M059J (cell line): ENCODE data around the gene TNFAIP3. TPM values are rescaled to one million over a fixed set of nuclear protein-coding genes. Genes with fewer than 3 reads are reported as not detected.
A peak's percentile ranks its signal among the peaks of the same experiment; 100 is the strongest.

ENCODE experiments used
- DNase-seq: peaks from one replicate; pipeline ENCODE4 v3.0.0-alpha.2; 2012; ENCODE audit warnings: low read depth
- total RNA-seq: library from RNA; depleted of rRNA; stranded (reverse); fragments of >200 nt; shearing (Covaris generic); gene quantifications from 2 replicates; pipeline ENCODE4 v1.2.3, GENCODE V29; 2014

Gene TNFAIP3
- total RNA-seq, 1 experiment from 2014 or later = 7.7 TPM

DNA sequence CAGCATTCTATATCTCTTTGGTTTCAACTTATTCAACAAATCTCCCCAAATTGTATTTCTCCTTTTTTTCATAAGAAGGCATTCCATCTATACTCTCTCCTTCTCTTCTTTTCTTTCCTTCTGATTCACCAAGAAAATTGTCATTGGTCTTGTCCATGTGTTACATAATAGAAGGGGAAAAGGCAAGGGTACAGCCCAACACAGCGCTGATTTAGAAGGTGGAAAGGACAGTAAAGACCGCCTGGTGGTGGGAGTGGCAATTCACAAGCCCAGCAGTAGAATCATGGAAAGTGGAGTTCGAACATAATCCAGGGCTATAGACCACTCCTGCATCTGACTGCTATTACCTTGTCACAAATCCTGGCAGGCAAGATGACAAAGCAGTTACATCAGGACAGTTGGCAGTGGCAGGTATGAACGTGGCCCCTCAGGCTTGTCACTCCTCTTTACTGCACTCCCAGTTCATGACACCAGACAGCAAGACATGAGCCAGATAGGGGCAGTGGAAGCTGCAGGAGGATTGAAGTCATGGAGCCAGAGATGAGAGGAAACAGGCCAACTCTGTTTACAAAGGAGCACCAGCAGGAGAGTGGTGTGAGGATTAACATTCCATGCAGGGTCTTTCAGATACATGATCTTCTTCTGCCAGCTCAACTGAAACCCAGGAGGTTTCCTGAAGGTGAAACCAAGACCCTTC, 2.1 kb upstream of the TNFAIP3 start:
- DNase-seq = no peak

DNA sequence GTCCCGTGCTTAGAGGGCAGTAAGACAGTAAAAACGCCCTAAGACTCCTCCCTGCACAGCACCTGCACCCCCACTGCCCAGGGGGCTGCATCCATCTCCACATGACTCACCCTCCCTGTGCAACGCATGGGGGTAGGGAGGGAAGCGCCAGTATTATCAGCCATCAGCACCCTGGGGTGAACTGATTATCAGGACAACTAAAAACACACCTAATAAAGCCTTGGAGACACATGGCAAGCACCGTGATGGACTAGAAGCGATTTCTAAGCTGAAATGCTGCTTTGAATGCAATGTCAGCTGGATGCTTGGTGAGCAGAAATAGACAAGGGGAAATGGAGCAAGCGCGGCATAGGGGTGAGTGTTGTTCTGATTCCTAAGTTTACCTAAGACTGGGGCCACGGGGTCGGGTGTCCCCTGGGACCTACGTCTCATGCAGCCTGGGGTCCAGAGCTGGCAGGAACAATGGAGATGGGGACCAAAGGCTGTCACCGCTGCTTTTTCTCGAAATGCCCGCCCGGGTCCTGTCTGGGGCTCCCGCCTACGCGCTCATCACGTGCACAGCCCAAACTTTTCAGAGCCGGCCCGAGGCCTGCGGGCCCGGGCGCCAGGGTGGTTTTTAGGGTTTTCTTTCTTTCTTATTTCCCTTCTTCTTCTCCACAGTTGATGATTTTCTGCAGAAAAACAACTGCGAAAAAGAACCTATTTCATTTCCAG, 702 bp upstream of the TNFAIP3 start:
- no peak for DNase-seq

DNA sequence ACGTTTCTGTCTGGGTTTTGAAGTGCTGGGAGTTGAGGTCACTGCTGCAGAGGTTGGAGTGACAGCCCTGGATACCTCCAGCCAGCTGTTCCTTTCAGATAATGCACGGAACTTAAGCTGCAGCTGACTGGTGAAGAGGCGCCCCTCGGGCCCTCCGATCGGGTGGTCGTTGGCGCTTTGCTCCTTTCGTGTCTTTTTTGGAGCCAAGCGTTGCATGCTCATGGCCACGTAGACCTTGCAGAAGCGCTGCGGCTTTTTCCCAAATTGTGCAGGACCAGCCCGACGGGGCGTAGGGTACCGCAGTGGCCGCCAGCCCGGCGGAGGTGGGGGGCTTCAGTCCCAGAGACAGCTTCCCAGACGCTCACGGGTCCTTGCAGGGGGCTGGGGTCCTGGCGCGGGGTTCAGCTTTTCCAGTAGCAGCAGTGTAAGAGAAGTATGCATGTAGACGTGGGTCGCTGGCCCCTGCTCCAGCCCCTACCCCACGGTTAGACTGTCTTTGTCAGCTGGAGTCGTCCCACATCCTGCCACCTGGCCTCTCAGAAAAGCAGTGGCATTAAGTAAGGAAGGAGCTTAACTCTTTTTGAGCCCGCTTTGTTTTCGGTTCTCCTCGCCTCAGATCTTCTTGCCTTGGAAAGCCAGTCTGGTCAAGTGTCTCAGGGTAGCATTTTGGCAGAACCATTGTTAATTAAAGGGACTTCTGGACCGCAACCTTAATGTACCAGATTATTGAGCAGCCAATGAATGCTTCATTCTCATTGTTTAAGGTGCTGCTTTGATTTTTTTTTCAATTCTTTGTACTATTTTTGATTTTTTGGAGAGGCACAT, 838 bp downstream of the TNFAIP3 start:
- peak; percentile 51 for DNase-seq

DNA sequence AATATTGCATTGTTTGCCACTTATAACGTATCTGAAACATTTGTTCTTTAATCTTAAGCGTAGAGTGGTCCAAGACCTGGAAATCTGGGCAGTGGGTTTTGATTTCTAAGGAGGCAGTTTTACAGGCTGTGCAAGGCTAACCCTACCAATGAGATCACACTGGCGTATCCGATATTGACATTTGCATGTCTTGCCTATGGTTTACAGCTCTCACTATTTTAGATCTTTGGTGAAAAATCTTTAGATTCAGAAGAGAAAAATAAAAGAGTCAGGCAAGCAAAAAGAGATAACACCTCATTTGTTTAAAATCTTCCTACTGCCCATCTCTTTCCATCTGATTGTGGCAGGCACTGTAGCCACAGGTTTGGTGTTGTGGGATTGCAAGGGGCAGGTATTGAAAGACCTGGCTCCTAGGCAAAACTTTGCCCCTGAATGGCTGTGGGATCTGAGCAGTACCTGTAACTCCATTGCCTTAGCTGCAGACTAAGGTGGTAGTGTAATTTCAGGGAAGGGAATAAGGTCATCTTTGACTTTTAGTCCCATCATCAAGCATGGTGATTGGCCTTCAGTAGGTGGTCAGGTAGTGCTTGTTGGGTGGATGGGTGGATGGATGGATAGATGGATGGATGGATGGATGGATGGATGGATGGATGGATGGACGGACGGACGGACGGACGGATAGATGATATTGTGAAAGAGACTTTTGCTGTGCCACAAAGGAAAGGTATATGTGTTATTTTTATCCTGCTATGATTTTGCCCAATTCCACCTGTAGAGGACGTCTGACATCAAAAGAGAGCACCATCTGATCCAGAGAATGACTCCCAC, 1.9 kb downstream of the TNFAIP3 start:
- DNase-seq = peak; percentile 33

DNA sequence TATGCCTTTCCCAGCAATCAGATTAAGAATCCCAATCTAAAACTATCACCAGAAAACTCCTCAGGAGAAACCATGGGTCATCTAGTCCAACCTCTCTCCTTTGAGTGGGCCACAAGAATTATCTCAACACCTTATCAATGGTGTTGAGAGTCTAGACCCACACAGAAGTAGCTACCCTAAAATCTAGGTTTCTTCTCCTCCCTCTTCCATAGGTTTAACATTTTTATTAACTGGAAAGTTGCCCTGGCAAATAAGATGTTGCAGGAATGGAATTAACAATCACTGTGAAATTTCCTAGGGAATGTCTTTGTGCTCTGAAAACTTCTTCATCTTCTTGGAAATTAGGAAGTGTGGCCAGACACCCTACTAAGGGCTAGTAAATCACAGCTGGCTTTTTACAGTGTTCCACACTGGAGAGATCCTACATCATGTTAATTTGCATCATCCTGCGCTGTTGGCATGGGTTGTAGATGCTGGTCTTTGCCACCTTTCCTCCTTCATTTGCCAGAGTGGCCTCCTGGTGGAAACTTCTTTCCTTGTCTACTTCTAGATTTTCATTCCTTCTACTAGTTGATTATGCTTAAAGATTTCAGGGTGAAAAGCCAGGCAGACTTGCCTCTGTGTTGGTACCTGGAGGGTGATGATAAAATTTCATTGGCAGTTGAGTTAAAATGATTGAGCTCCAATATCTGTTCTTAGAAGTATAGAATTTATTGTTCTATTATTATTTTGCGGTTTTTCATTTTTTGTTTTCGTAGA, 2.7 kb downstream of the TNFAIP3 start:
- DNase-seq = no peak

DNA sequence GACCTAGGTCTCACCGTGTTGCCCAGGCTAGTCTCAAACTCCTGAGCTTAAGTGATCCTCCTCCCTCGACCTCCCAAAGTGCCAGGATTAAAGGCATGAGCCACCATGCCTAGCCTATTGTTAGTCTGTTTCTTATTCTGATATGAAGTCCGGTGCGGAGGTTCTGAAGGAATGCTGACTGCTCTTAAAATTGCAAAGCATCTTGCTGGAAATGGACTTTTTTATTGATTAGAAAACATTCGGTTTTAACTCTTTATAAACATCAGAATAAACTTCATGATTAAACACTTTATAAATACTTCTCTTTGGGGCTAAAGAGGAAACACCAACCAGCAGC, 3.2 kb downstream of the TNFAIP3 start:
- no peak for DNase-seq

- DNase-seq = no peak
Observed at GRCh38 chr6:137870744-137871247, 3.7 kb downstream of the TNFAIP3 start.

- no peak for DNase-seq
Observed at GRCh38 chr6:137871291-137871690, 4.2 kb downstream of the TNFAIP3 start.

- DNase-seq = no peak
Observed at GRCh38 chr6:137871831-137872454, 4.9 kb downstream of the TNFAIP3 start.

DNA sequence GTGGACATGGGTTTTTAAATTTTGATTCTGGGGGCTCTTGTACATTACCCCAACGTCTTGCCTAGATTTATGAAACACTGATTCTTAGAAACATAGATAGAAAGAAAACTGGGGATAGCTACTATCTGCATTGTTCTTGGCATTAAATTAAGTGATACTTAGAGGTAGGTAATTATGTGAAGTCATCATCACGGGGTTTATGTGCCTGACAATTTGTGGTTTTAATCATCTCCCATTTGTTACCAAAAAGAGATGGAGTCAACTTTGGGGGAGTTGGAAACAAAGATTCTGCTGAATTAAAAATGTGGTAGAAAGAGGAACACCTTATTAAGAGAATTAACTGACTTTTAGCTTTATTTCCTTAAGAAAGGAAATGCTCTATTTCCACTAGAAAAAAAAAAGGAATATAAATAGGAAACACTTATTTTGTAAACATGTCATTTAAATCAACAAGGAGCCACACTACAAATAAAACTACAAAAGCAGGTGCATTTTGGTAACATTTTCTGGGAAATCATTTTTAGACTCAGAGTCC, 5.6 kb downstream of the TNFAIP3 start:
- DNase-seq = no peak

GRCh38 chr6:137873273-137873762, 6.3 kb downstream of the TNFAIP3 start:
- DNase-seq = peak; percentile 40

DNA sequence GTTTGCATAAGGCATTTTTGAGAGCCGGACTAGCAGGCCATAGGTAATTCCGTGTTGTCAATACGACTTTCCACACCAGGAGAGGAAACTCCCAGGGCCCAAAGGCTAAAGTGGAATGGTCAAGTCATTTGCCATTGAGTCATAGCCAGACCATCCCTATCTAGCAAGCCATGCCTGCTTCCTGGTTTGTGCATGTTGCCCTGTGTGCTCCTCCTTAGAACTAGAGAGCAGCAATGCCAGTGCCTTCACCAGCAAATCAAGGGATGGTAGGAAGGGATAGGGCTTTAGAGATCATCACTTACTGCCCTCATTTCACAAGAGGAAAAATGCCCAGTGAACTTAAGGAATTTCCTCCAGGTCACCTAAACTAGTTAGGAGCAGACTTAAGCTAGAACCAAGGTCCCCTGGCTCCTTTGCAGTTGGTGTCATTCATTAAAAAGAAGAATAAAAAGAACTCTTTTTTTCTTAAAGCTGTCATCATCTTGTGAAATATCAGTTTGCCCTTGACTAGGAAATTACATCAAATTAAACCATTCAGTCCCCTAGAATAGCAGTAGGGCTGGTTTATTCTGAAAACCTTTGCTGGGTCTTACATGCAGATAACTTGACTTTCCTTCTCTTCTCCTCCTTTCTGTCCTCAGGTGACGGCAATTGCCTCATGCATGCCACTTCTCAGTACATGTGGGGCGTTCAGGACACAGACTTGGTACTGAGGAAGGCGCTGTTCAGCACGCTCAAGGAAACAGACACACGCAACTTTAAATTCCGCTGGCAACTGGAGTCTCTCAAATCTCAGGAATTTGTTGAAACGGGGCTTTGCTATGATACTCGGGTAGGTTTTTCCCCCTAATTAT, 7.4 kb downstream of the TNFAIP3 start:
- DNase-seq = no peak

DNA sequence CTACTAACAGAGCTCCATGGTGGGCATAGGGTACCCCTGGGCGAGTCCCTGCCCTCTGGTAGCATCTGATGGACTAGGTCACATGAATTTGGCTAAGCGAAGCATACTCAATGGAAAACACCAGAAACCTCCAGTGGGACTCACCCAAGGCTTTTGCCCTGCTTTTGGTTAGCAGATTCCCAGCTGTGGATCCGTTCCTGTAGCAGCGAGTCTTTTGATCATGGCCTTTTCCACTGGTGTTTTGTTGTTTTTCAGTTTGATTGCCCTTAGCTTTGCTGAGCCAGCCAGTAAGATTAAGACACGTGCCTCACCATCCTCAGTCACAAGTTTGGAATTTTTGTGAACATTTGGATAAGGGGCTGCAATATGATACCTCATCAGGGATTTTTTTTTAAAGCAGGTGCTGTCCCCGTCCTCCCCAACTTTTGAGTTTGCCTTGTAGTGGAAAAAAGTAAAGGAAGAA, 8.0 kb downstream of the TNFAIP3 start:
- no peak for DNase-seq

- DNase-seq = no peak
Observed at GRCh38 chr6:137875606-137876005, 8.5 kb downstream of the TNFAIP3 start.

DNA sequence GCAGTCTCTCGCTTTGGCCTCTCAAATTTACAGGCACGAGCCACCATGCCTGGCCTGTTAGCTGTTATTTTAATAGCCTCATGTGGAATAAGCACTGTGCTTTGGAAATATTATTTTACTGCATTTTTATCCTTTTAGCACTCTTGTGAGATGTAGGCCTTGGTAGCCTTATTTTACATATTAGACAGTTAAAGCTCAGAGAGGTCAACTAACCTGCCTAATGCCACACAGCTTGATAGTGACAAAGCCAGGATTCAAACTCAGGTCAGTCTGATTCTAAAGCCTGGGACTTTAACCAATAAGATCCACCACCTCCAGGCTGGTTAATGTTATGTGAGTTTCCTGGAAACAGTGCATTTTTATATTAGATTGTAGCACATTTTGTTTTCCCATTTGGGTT, 9.5 kb downstream of the TNFAIP3 start:
- DNase-seq = no peak

DNA sequence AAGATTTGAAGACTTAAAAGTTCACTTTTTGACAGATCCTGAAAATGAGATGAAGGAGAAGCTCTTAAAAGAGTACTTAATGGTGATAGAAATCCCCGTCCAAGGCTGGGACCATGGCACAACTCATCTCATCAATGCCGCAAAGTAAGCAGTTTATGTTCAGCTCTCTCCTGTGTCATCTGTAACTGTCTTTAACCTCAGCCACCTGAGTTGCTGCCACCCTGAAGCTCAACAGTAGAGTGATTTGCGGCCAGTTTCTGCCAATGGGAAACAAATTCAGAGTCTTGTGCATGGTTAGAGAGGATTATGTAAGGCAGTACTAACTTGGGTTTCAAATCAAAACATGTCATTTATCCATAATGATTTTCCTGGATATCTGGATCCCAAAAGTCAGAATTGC, 10.1 kb downstream of the TNFAIP3 start:
- DNase-seq = no peak

DNA sequence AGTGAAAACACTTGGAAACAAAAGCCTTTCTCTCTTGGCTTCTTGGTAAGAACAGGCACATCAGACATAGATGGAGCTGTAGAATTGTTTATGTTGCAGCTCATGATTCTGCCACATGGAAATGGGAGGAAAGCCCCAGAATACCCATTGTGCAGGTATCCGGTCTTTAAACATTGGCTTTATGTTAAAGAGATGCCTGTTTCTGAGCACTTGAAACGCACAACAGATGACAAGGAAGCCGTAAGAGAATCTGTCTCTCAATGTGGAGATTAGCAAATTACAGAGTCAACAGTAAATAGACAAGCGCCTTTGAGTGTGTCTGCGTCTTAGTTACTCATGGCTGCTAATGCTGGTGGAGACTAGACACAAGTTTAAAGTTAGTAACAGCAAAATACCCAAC, 10.5 kb downstream of the TNFAIP3 start:
- no peak for DNase-seq

DNA sequence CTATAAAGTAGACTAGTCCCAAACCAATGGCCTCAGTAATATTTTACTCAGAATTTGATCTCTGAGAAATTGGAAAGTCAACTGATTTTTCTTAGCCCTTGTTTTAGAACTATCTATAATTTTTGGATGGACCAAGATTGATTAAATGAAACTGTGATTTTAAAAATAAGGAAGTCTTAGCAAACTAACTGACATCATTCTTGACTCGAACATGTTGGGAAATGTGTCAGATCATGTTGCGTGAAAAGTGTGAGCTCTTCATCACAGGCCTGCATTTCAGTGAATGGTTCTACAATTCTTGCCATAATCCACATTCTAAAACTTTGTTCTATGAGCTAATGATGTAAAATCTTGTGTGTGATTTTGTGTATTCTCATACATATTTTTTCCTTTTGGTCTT, 11.0 kb downstream of the TNFAIP3 start:
- DNase-seq = no peak
